GM19025 (cell line): ENCODE data around the gene PGA4.
"Not testable (repeated sequence)": the region's sequence is repeated elsewhere in the genome, so short reads cannot be mapped to it uniquely, and the experiment has no call there.

Experiments
- ATAC-seq: cut with Tn5 transposase; IDR thresholded peaks from one replicate; pipeline ENCODE4 v1.9.1; 2021; ENCODE audit warnings: mild to moderate bottlenecking, low read depth, moderate library complexity; ENCODE audit not compliant: unreplicated experiment

The PGA4 gene

GRCh38 chr11:61222047-61222446, at the start of gene PGA4:
Gene PGA4, plus strand, starts transcription at chr11:61222347. Its CDS starts 54 bp downstream, at chr11:61222401.
- not testable (repeated sequence) for ATAC-seq

- ATAC-seq, result no peak
Observed at GRCh38 chr11:61172356-61172755, 49.8 kb upstream of the PGA4 start.

- no peak for ATAC-seq
Observed at GRCh38 chr11:61172888-61173287, 49.3 kb upstream of the PGA4 start.

GRCh38 chr11:61173456-61173855, 48.7 kb upstream of the PGA4 start:
- ATAC-seq, result no peak

GRCh38 chr11:61174273-61174672, 47.9 kb upstream of the PGA4 start:
- ATAC-seq, result no peak

GRCh38 chr11:61174949-61175348, 47.2 kb upstream of the PGA4 start:
- no peak for ATAC-seq

- no peak for ATAC-seq
Observed at GRCh38 chr11:61176446-61176845, 45.7 kb upstream of the PGA4 start.

- not testable (repeated sequence) for ATAC-seq
Observed at GRCh38 chr11:61180205-61180604, 41.9 kb upstream of the PGA4 start.

GRCh38 chr11:61181489-61181888, 40.7 kb upstream of the PGA4 start:
- ATAC-seq, result no peak

- ATAC-seq, result no peak
Observed at GRCh38 chr11:61183645-61184044, 38.5 kb upstream of the PGA4 start.

GRCh38 chr11:61186504-61186903, 35.6 kb upstream of the PGA4 start:
- ATAC-seq, result no peak

- no peak for ATAC-seq
Observed at GRCh38 chr11:61187505-61188130, 34.5 kb upstream of the PGA4 start.

GRCh38 chr11:61189933-61190332, 32.2 kb upstream of the PGA4 start:
- ATAC-seq, result no peak

GRCh38 chr11:61193596-61193995, 28.6 kb upstream of the PGA4 start:
- ATAC-seq, result no peak

GRCh38 chr11:61194169-61194671, 27.9 kb upstream of the PGA4 start:
- no peak for ATAC-seq

GRCh38 chr11:61194981-61195695, 27.0 kb upstream of the PGA4 start:
- ATAC-seq, result no peak

- ATAC-seq, result no peak
Observed at GRCh38 chr11:61195719-61196118, 26.4 kb upstream of the PGA4 start.

GRCh38 chr11:61198361-61198760, 23.8 kb upstream of the PGA4 start:
- no peak for ATAC-seq

- ATAC-seq, result no peak
Observed at GRCh38 chr11:61198948-61199523, 23.1 kb upstream of the PGA4 start.

- no peak for ATAC-seq
Observed at GRCh38 chr11:61201476-61201875, 20.7 kb upstream of the PGA4 start.

- not testable (repeated sequence) for ATAC-seq
Observed at GRCh38 chr11:61202950-61203746, 19.0 kb upstream of the PGA4 start, which contains the start of gene PGA3. Gene PGA3, plus strand, starts transcription at chr11:61203515. Its CDS starts 50 bp downstream, at chr11:61203565.
